NCI-H2081 (cell line): ENCODE data around the gene VSTM5.
"Not testable (repeated sequence)": the region's sequence is repeated elsewhere in the genome, so short reads cannot be mapped to it uniquely, and the experiment has no call there.

Experiments used
- DNase-seq, 2 experiments: peaks; one replicate each; lab custom pipeline; 2025; lab: John Stamatoyannopoulos, UW

Gene VSTM5

GRCh38 chr11:93796441-93797231, 53.8 kb downstream of the VSTM5 start:
- DNase-seq: no peak

GRCh38 chr11:93791493-93791892, 58.9 kb downstream of the VSTM5 start:
- DNase-seq: no peak

GRCh38 chr11:93784935-93785360, 65.5 kb downstream of the VSTM5 start:
- peak in 1 of 2 experiments; percentile 52 for DNase-seq

GRCh38 chr11:93784145-93784934, 66.1 kb downstream of the VSTM5 start, which contains the start of gene MED17:
Gene MED17 (plus strand): TSS chr11:93784282. CDS start chr11:93784514, 232 bp downstream.
- DNase-seq: peak; percentile 92 to 97

- no peak for DNase-seq
Observed at GRCh38 chr11:93783765-93784144, 66.7 kb downstream of the VSTM5 start.

- no peak for DNase-seq
Observed at GRCh38 chr11:93783362-93783761, 67.1 kb downstream of the VSTM5 start.

GRCh38 chr11:93775289-93775688, 75.1 kb downstream of the VSTM5 start:
- DNase-seq: no peak

GRCh38 chr11:93774560-93774959, 75.9 kb downstream of the VSTM5 start:
- not testable (repeated sequence) for DNase-seq

- DNase-seq: no peak
Observed at GRCh38 chr11:93773601-93774200, 76.7 kb downstream of the VSTM5 start.

- no peak for DNase-seq
Observed at GRCh38 chr11:93773045-93773477, 77.4 kb downstream of the VSTM5 start.

GRCh38 chr11:93772123-93772522, 78.3 kb downstream of the VSTM5 start:
- DNase-seq: no peak

- no peak for DNase-seq
Observed at GRCh38 chr11:93770160-93770559, 80.3 kb downstream of the VSTM5 start.
